ENCODE data around the gene ZBTB34.

Gene ZBTB34

DNA sequence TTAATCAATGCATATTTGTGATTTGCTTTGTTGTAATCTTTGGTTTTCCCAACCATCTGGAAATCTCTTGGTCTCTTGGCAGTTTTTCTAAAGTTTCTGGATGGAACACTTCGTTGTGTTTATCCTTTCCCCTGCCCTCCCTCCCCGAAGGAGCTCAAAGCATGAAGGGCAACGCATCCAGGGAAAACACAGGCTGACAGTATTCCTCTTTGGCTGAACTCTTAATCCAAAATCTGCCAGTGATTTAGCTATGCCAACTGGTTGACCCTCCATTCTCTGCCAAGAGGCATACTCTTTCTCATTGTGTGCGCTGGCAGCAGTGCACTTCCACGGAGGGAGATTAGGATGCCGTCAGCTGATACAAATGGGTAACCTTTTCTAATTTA is 20.5 kb downstream of the ZBTB34 start:
- TF ChIP-seq, protein P1, sequence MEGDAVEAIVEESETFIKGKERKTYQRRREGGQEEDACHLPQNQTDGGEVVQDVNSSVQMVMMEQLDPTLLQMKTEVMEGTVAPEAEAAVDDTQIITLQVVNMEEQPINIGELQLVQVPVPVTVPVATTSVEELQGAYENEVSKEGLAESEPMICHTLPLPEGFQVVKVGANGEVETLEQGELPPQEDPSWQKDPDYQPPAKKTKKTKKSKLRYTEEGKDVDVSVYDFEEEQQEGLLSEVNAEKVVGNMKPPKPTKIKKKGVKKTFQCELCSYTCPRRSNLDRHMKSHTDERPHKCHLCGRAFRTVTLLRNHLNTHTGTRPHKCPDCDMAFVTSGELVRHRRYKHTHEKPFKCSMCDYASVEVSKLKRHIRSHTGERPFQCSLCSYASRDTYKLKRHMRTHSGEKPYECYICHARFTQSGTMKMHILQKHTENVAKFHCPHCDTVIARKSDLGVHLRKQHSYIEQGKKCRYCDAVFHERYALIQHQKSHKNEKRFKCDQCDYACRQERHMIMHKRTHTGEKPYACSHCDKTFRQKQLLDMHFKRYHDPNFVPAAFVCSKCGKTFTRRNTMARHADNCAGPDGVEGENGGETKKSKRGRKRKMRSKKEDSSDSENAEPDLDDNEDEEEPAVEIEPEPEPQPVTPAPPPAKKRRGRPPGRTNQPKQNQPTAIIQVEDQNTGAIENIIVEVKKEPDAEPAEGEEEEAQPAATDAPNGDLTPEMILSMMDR (conservative IDR thresholded peaks at IDR 0.05; ENCODE audit: low read length) = no peak
- DNase-seq (ENCODE audit: low read depth) = no peak
- no peak overlapping the region for H3K4me3 ChIP-seq (ENCODE audit: low read length)

DNA sequence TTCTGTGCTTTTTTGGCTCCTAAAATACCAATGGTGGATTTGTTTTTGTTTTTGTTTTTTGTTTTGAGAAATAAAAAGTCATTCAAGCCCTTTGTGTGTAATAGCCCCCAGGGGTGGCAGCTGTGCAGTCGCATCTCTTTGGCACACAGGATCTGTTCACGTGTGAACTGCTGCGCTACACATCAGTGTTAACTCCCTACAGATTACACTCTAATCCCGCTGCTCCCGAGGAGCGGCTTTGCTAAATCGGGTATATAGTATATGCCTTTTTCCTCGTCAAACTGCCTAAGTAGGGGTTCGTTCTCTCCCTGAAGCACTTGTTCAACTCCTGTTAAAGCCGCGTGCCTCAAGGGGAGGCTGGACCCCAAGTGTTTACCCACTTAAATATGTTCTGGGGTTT is 22.3 kb downstream of the ZBTB34 start:
- TF ChIP-seq, protein P1 (conservative IDR thresholded peaks at IDR 0.05; ENCODE audit: low read length) = no peak
- no peak for DNase-seq (ENCODE audit: low read depth)
- H3K4me3 ChIP-seq (ENCODE audit: low read length) = no peak overlapping the region

DNA sequence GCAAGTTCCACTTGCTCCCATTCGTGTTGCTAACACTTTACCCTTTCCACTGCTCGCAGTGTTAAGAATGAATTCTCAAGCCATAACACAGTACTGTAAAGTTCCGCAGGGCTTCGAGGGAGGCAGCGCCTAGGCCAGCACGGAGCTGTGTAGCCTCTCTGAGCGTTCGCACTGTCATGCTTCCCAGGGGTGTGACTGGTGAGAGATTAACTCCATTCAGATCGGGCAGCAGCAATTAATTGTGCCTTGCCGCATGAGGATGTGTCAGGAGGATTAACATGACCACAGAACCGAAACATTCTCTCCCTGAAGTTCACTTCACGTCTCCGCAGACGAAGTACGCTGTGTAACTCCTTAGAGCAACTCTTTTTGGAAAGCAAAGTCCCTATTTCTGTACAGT is 23.2 kb downstream of the ZBTB34 start:
- no peak for DNase-seq (ENCODE audit: low read depth)
- H3K4me3 ChIP-seq (ENCODE audit: low read length) = no peak overlapping the region
- TF ChIP-seq, protein P1 (conservative IDR thresholded peaks at IDR 0.05; ENCODE audit: low read length) = no peak

DNA sequence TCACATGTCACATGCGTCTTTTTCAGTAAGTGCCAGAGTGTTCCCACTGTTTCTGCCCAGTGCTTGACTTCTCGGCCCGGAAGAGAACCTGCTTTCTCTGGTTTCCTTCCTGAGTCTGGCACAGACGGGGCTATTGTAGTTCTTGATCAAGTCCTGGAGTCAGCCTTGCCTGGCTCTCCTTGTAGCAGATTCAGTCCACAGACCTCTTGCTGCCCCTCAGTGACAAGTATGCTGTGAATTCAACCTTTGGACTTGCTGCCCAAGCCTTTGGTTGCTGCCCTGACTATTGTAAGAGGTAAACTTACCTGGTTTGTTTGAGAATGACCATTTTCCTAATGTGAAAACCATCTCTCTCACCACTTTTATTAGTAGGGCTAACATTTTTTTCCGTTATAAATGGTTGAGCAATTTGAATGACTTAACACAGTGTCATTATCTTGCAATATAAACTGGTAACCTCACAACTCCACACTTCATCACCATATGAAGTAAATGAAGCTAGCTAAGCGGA is 24.7 kb downstream of the ZBTB34 start:
- TF ChIP-seq, protein P1 (conservative IDR thresholded peaks at IDR 0.05; ENCODE audit: low read length) = no peak
- peak; percentile 36 for DNase-seq (ENCODE audit: low read depth)
- H3K4me3 ChIP-seq (ENCODE audit: low read length) = no peak overlapping the region

DNA sequence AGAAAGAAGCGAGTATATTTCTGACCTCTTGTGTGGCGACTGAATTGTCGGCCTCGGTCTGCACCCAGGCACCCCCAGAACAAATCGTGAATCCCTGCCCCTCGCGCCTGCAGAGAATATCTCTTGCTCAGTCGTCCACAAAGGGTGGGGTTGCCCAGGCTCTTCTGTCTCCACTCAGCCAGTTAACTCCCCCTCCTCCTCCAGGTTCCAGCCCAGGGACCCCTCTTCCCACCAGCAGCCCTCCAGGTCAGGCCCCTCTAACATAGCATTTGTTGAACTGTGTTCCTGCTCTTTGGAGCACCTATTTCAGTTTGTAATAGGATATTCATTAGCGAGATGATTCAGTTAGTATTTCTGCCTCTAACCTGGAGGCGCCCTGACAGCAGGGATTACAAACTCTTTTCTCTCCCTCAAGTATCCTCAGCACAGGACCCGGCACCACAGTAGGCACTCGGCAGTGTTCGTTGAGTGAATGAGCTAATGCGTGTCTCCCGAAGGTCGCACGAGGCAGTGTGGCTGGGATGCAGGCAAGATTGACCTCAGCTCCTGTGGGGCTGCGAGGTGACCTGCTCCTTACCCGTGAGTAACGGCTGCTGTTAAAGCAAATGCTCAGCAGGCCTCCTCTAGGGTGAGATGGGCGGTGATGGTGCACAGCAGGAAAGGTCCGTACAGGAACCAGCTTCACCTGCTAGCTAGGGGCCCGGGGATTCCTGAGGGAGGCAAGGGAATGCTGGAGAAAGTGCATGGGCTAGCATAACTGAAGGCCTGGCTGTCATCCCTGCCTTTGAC is 25.8 kb downstream of the ZBTB34 start:
- H3K4me3 ChIP-seq (ENCODE audit: low read length) = no peak overlapping the region
- TF ChIP-seq, protein P1 (conservative IDR thresholded peaks at IDR 0.05; ENCODE audit: low read length) = no peak
- no peak for DNase-seq (ENCODE audit: low read depth)

DNA sequence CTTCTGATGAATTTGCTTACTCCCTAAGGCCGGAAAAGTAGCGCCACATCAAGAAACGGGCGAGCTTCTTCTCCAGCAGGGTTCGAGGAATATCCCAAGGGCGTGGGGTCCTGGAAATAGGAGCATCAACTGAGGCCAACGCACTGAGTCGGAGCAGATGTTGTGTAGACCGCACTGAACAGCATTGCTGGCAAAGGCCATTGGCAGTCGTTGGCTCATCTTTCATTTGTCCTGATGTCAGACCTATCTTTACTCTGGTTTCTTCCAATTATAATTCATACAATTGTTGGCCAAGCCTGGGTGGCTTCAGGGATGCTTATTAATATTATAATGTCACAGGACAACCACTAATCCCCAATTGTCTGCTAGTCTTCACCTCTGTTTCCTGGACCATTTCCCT is 26.5 kb downstream of the ZBTB34 start:
- DNase-seq (ENCODE audit: low read depth) = no peak
- TF ChIP-seq, protein P1 (conservative IDR thresholded peaks at IDR 0.05; ENCODE audit: low read length) = no peak
- no peak overlapping the region for H3K4me3 ChIP-seq (ENCODE audit: low read length)

DNA sequence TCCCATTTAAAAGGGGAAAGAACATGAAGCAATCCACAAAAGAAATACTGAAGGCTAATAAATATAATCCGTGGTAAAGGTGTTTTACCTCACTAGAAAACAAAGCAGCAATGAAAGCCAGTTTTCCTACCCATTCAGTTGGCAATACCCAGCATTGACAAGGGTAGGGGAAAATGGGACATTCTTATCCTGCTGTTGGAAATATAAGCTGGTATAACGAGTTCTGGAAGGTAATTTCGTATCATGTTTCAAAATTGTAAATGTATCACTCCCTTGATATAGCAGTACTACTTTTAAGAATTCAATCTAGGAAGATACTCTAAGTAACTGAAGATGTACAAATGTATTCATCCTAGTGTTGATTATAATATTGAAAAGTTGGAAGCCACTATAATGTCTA is 31.2 kb downstream of the ZBTB34 start:
- no peak overlapping the region for H3K4me3 ChIP-seq (ENCODE audit: low read length)
- no peak for DNase-seq (ENCODE audit: low read depth)
- TF ChIP-seq, protein P1 (conservative IDR thresholded peaks at IDR 0.05; ENCODE audit: low read length) = no peak

Measured in AG10803 (cell line).